GM12865 (cell line): ENCODE measurements around the gene BLOC1S2.

ENCODE experiments used
- DNase-seq: peaks from one replicate; pipeline ENCODE4 v3.0.0; 2010; ENCODE audit warnings: low read depth
- H3K4me3 ChIP-seq: 2 replicates; pipeline ENCODE4 v1.5.1; 2011; ENCODE audit warnings: mild to moderate bottlenecking, low read depth, low read length, control low read depth
- CTCF ChIP-seq: IDR thresholded peaks from 2 replicates; pipeline ENCODE4 v1.5.1; 2011; ENCODE audit warnings: low read length, control low read depth, low read depth, inconsistent platforms; ENCODE audit not compliant: insufficient read depth; ENCODE audit errors: missing control alignments

Gene BLOC1S2

GRCh38 chr10:100267239-100268104, 19.0 kb downstream of the BLOC1S2 start, which contains the start of gene CWF19L1:
Gene CWF19L1 (minus strand): TSS chr10:100267638. CDS start chr10:100267593, 45 bp downstream.
- TF ChIP-seq CTCF = no peak
- H3K4me3 ChIP-seq = peak within 1 kb of the TSS; percentile 100
- DNase-seq = peak; percentile 86

- H3K4me3 ChIP-seq = peak overlapping the region; percentile 100
- TF ChIP-seq CTCF = no peak
- no peak for DNase-seq
Measured at GRCh38 chr10:100265821-100266485, 20.5 kb downstream of the BLOC1S2 start.

GRCh38 chr10:100254191-100254590, 32.3 kb downstream of the BLOC1S2 start:
- H3K4me3 ChIP-seq = no peak overlapping the region
- TF ChIP-seq CTCF = no peak
- no peak for DNase-seq

GRCh38 chr10:100253041-100253440, 33.4 kb downstream of the BLOC1S2 start:
- no peak overlapping the region for H3K4me3 ChIP-seq
- no peak for DNase-seq
- no peak for TF ChIP-seq CTCF

- no peak for TF ChIP-seq CTCF
- H3K4me3 ChIP-seq = no peak overlapping the region
- no peak for DNase-seq
Measured at GRCh38 chr10:100248820-100249219, 37.7 kb downstream of the BLOC1S2 start.

- H3K4me3 ChIP-seq = no peak overlapping the region
- no peak for DNase-seq
- no peak for TF ChIP-seq CTCF
Measured at GRCh38 chr10:100245484-100246220, 40.8 kb downstream of the BLOC1S2 start.
